HG03159 (cell line): ENCODE data around the gene SIRPD.
"Not testable (repeated sequence)": the region's sequence is repeated elsewhere in the genome, so short reads cannot be mapped to it uniquely, and the experiment has no call there.

Experiments
- ATAC-seq: cut with Tn5 transposase; IDR thresholded peaks from one replicate; pipeline ENCODE4 v1.9.1; 2021; ENCODE audit warnings: mild to moderate bottlenecking, moderate library complexity; ENCODE audit not compliant: unreplicated experiment

The SIRPD gene

GRCh38 chr20:1497371-1497770 lies 60.1 kb downstream of the SIRPD start:
- not testable (repeated sequence) for ATAC-seq

GRCh38 chr20:1496930-1497329 lies 60.6 kb downstream of the SIRPD start:
- no peak for ATAC-seq

GRCh38 chr20:1494436-1494835 lies 63.1 kb downstream of the SIRPD start:
- no peak for ATAC-seq

DNA sequence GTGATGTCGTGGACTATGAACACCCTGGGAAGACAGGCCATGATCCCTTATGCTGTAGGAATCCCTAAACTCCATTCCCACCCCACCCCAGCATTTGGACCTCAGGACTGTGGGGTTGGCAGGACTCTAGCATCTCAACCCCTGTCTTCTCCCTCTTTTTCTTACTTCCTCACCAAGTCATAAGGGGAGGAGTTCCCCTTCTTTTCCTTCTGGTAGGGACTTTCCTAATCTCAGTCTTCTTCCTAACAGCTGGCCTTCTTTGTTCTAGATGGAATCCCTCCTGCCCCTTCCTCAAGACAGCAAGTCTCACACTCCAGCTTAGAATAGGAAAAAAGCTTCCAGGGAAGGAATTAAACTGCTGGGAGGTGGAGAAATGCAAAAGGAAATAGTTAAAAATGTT lies 64.0 kb downstream of the SIRPD start:
- ATAC-seq: no peak

DNA sequence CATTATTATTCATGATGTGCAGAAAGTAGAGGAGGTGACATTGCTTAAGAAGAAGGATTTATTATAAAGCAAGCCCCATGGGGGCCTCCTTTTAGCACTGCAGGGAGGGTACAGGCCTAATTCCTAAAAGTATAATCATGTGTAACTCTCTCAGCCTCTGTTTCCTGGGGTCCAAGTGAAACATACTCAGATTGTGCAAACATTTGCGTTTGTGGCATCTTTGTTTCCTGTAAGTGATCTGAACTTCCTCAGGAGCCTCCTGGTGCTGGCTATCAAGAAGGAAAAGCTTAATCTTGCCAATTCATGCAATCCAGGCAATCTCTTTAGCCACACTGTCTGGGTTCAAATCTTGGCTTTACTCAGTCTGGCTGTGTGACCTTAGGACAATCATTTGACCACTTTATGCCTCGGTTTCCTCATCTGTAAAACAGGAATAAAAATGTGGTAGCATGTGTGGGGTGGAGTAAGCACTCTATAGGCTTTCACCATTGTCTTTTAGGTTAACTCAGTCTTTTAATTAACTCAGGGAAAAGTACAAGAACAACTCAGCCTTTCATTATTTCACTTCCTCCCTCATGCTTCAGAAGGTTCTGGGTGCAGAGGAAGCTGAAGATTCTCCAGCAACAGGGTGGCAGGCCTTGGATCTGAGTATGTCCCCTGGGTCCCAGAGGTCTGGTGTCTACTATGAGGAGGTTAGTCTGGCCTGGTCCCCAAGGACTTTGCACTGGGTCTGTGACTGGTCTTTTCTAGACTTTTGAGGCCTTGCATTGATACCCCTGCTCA lies 65.5 kb downstream of the SIRPD start:
- ATAC-seq: no peak

DNA sequence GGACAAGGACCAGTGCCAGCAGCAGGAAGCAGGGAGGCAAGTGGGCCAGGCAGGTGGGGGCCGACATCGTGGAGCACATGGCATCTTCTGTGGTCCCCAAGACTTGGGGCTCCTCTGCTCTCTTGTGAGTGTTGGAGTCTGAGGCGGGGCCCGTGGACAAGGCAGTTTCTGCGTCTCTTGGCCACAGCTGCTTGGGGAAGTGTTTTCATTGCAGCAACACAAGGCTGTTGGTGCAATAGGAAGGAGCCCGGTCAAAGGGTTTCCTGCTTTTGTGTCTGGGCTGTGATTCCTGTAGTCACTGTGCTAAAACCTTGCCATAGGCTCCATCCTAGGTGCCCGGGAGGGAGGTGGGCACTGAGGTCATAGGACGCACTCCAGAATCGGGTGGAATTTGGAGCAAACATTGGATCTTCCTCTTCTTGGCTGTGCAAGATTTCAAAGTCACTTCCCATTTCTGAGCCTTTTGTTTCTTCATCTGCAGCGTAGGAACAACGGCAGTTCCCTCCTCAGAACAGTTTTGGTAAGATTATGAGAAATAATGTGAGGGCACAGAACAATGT lies 66.1 kb downstream of the SIRPD start, which contains the start of gene SIRPB2:
SIRPB2 (minus strand) TSS at position 140 of the 560 bp plus-strand sequence; CDS start at position 79, 61 bp downstream.
- no peak for ATAC-seq

- no peak for ATAC-seq
Measured at GRCh38 chr20:1490643-1491195, 66.8 kb downstream of the SIRPD start.

DNA sequence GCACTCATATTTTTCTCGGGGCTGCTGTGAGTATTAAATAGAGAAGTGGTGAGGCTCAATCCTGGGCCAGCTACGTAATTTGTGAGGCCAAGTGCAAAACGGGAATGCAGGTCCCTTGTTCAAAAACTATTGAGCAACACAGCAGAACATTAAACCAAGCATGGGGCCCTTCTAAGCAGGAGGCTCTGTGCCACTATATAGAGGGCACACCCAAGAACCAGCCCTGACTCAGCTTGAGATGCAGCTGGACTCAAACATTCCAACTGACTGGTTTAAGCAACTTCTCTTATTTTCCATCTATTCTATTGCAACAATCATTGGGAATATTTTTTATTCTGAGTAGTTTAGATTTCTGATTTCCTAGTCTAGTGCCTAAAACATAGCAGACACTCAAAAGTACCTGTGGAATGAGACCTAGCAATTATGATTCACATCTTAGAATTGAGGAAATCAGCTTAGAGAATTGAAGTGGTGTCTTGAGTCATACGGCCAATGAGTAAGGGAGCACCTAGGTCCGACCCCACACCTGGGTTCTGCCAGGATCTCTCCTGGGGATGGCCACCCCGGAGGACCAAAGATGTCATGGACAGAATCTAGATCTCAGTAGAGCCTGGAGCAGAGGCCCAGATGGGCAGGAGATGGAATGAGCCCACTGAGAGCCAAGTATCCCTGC lies 67.6 kb downstream of the SIRPD start:
- ATAC-seq: no peak

GRCh38 chr20:1489325-1489724 lies 68.2 kb downstream of the SIRPD start:
- ATAC-seq: no peak

DNA sequence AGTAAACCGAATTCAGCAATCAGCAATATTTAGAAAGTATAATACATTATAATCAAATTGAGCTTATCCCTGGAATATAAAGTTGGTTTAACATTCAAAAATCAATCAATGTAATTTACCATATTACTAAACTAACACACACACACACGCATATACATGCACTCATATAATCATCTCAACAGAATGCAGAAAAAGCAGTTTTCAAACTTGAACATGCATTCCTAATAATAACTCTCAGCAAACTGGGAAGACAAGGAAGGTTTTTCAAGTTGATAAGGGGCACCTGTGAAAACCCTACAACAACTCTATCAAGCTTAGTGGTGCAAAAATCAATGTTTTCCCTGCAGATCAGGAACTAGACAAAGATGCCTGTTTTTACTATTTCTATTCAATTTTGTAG lies 70.9 kb downstream of the SIRPD start:
- no peak for ATAC-seq

DNA sequence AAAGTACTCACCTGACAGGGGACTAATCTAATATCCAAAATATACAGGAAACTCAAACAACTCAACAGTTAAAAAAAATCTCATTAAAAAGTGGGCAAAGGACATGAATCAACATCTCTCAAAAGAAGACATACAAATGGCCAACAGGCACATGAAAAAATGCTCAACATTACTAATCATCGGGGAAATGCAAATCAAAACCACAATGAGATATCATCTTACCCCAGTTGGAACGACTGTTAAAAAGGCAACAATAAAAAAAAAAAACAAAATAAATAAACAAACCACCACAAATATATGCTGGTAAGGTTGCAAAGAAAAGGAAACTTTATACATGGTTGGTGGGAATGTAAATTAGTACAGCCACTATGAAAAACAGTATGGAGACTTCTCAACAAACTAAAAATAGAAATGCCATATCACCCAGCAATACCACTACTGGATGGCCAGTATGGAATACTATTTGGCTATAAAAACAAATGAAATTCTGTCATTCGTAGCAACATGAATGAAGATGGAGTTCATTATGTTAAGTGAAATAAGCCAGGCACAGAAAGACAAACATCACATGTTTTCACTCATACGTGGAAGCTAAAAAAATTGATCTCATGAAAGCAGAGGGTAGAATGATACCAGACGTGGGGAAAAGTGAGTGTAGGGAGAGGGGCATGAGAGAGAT lies 72.9 kb downstream of the SIRPD start:
- ATAC-seq: no peak
